ENCODE measurements around the gene HGFAC.

Gene HGFAC

GRCh38 chr4:3486541-3487540 lies 45.1 kb downstream of the HGFAC start:
- peak; percentile 57 for DNase-seq (ENCODE audit: low spot score)

- DNase-seq (ENCODE audit: low spot score), result no peak
These were observed 46.1 kb downstream of the HGFAC start for GRCh38 chr4:3487861-3488260.

DNA sequence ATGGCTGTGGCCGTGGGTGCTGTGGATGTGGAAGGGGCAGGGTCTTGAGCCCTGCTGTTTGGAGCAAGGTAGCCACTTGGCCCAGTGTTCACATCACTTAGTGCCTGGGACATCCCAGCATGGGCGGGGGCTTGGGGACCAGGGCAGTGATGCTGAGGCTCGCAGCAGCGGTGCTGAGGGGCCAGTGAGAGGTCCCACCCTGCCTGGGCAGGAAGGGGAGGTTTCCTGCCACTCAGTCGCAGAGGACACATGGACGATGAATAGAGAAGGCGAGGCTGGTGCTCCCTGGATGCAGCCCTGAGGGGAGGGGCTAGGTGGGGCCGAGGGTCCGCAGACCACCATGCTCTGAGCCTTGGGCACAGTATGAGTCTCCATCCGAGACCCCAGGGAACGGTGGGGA lies 47.1 kb downstream of the HGFAC start:
- peak; percentile 19 for DNase-seq (ENCODE audit: low spot score)

DNA sequence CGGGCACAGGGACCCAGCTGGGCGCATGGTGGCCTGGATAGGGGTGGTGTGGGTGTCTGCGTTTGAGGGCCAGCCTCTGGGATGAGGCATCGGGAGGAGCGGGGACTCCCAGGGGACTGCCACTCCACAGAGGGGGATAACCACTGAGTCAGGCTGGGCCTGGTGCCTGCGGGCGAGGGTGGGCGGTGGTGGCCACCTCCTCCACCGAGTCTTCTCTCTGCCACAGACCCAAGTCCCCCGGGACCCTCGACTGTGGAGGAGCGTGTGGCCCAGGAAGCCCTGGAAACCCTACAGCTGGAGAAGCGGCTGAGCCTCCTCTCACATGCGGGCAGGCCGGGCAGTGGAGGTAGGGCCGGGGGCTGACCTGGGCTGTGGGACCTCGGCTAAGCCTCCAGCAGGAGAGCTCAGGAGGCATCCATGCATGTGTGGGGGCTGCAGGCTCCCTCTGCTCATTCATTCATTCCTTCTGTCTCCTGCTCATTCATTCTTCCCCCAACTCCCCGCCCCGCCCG lies 47.7 kb downstream of the HGFAC start:
- peak; percentile 48 for DNase-seq (ENCODE audit: low spot score)

DNA sequence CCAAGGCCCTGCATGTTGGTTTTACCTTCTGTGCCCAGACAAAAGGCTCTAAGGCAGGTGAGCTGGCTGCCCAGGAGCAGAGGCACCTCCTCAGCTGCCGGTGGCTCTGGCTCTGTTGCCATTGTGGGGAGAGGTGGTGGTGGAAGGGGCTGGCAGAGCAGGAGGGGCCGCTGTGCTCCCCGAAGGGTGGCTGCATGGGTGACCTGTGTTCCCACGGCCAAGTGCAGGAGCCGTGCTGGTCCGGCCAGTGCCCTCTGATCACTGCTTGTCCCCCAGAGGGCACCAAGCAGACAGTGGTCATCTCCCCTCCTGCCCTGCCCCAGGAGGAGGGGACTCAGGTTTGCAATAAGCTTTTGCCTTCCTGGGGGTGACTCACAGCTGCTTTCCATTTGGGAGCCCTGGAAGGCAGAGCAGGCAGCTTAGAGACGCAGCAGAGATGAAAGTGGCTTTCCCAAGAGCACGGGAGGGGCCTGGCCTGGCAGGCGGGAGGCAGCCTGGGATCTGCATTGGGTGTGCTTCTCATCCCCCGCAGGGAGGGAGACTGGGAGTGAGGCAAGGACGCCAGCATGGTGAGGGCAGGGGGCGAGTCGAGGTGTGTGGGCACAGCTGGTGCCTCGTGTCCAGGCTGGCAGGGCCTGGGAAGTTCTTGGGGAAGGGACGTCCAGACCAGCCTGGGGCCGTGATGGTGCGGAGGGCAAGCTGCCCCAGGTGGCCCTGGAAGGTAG lies 50.1 kb downstream of the HGFAC start:
- no peak for DNase-seq (ENCODE audit: low spot score)

- DNase-seq (ENCODE audit: low spot score), result no peak
These were observed 51.3 kb downstream of the HGFAC start for GRCh38 chr4:3492741-3493719.

DNA sequence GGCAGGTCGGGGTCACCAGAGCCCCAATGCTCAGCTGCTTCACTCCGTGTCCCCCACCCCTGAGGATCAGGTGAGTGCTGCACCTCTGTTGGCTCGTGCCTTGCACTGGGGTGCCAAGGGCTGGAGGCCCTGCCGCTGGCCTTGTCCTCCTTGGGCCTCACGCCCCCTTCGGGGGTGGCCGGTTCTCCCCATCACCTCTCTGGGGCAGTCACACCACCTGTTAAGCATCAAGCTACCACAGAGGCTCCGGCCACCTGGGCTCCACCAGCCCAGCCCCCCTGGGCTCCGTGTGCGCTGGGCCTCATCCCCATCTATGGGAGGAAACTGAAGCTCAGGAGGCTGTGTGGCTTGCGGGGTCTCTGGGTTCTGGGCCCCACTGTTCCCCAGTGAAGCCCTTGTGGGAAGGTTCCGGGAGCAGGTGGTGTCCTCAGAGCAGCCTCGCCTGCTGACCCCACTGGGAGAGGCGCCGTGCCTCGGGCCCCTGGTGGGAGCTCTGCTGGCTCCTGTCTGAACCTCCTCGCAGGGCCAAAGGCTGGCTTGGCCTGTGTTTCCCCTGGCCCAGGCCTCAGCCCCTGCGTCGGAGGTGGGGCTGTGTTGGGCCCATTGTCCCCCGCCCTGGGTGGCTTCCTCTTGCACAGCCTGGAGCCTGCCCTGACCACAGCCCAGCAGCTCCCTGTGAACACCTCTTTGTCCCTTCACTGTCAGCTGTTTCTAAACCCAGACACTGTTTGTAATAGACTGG lies 52.1 kb downstream of the HGFAC start:
- DNase-seq (ENCODE audit: low spot score), result no peak

GRCh38 chr4:3494462-3494871 lies 52.7 kb downstream of the HGFAC start:
- DNase-seq (ENCODE audit: low spot score), result no peak

DNA sequence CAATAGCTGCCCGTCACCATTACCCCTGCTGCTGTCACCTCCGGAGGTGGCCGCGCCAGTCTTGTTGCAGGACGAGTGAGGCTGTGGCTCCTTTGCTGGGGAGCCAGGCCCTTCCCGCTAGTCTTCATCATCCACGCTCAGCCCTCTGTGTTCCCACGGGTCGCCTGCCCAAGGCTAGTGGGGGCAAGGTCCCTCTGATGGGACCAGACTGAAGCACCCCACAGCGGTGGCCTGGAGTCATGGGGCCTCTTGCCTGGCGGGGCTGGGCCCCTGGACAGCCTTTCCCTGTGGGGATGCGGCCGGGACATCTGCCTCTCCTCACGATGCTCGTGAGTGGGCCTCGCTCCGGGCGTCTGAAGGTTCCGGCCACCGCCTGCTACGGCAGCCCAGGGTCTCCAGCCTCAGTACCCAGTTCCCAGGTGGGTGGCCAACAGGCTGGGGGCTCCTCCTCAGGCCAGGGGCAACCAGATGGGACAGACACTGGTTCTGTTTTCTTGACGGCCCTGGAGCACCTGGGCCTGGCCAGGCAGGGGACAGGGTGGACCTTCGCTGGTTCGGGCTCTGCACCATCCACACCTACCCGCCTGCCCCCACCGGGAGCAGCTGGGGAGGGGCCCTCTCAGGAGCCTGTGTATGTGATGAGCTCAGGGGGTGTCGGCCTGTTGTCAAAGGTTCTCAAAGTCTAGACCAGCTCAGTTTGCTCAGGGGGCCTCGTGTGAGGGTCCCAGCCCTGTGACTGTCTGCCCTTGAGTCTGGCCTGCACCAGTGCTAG lies 53.6 kb downstream of the HGFAC start:
- no peak for DNase-seq (ENCODE audit: low spot score)

GRCh38 chr4:3496021-3496420 lies 54.3 kb downstream of the HGFAC start:
- no peak for DNase-seq (ENCODE audit: low spot score)

DNA sequence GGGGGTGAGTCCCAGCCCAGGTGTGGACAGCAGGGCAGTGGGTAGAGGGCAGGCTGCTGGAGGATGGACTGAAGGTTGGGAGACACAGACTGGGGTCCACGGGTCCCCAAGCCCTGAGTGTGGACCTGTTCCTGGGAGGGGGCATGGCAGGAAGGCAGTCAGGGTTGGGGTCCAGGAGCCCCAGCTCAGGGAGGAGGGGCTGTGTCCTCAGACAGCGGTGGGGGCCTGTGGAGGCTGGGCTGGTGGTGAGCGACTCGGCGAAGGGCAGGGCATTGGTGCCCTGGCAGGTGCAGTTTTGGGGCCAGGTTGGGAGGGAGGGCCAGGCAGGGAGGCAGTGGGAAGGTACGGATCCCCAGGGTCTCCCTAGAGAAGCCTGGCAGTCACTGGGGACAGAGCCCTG lies 55.3 kb downstream of the HGFAC start:
- no peak for DNase-seq (ENCODE audit: low spot score)

DNA sequence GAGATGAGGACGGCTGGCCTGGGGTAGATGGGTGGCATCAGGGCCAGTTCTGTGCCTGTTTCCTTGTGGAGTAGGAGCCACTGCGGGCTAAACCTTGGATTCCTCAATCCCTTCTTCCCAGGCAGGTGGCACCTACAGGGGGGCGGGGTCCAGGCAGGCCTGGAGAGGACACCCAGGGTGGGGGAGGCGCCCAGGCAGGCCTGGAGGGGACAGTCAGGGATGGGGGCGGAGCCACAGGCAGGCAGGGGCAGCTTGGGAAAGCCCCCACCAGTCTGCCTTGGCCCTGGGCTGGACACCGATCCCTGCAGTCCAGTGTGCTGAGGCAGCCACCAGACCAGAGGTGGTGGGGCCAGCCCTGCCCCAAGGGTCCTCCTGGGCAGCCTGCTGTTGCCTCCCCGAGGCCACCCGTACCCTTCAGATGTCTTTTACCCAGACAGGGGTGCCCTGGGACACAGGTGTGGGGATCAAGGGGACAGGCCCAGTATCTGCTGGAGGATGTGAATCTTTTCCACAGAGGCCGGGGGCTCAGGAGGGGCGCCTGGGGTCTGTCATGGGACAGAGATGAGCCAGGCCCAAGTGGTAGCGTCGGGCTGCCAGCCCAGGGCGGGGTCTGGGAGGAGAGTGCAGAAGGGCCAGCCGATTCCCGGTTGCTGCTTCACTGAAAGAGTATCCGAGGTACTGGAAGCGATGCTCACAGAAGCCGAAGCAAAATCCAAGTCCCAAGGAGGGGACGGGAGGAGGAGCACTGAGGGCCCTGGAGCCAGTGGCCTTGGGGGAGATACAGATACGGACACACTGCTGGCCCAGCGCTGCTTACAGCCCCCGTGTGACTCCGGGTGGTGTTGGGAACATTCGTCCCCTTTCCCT lies 56.0 kb downstream of the HGFAC start:
- no peak for DNase-seq (ENCODE audit: low spot score)

DNA sequence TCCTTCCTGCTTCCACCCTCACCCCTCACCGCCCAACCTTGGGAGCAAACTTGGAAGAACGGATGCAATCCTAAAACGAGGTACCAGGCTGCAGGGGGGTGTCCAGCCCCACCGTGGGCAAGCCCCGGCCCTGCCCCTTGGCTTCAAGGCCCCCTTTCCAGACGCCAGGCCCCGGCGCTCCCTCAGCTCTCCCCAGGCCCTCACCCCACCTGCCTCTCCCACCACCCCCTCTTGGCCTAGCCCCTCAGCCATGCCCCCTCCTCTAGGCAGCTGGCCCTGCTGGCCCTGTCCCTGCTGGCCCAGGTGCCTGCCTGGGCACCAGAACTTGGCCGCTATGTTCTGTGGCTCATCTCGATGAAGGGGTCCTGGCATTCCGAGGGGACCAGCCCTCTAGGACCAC lies 56.6 kb downstream of the HGFAC start:
- no peak for DNase-seq (ENCODE audit: low spot score)
